Small intestine (tissue), 7 donors: ENCODE measurements around the gene SIVA1. TPM values are rescaled to one million over a fixed set of nuclear protein-coding genes. Genes with fewer than 3 reads are reported as not detected.

Source experiments
- DNase-seq, 2 donors: peaks; one replicate each; pipeline versions ENCODE4 v3.0.0 to v3.0.0-alpha.2; 2013
- FAIRE-seq: peaks from 2 replicates; lab custom pipeline; 2012; peaks lifted over from hg19 to GRCh38; lab: Jason Lieb, UNC
- H3K27ac ChIP-seq, 3 donors: one replicate each; pipeline ENCODE4 v1.5.1; 2013; ENCODE audit warnings: low read length in 2 of 3, mild to moderate bottlenecking in 2 of 3, control low read depth in 1 of 3, inconsistent platforms in 1 of 3, low read depth in 1 of 3, moderate library complexity in 1 of 3
- H3K27me3 ChIP-seq, 3 donors: one replicate each; pipeline ENCODE4 v1.6.1; 2013; ENCODE audit warnings: low read length in 3 of 3, inconsistent platforms in 1 of 3; ENCODE audit not compliant: control insufficient read depth in 3 of 3, insufficient read depth in 3 of 3
- H3K36me3 ChIP-seq, 3 donors: one replicate each; pipeline ENCODE4 v1.6.1; 2013; ENCODE audit warnings: low read length in 3 of 3, inconsistent platforms in 1 of 3, low read depth in 1 of 3, mild to moderate bottlenecking in 1 of 3, moderate library complexity in 1 of 3; ENCODE audit not compliant: control insufficient read depth in 3 of 3, insufficient read depth in 2 of 3
- H3K4me1 ChIP-seq, 3 donors: one replicate each; pipeline ENCODE4 v1.6.1; 2013; ENCODE audit warnings: low read length in 2 of 3, inconsistent platforms in 1 of 3, low read depth in 1 of 3, mild to moderate bottlenecking in 1 of 3, moderate library complexity in 1 of 3; ENCODE audit not compliant: control insufficient read depth in 3 of 3, insufficient read depth in 2 of 3
- H3K4me3 ChIP-seq, 3 donors: one replicate each; pipeline ENCODE4 v1.5.1; 2013; ENCODE audit warnings: low read length in 3 of 3, control low read depth in 1 of 3, inconsistent platforms in 1 of 3, low read depth in 1 of 3, mild to moderate bottlenecking in 1 of 3, moderate library complexity in 1 of 3
- H3K9me3 ChIP-seq, 2 donors: one replicate each; pipeline ENCODE4 v1.6.1; 2013; ENCODE audit warnings: low read depth in 1 of 2, low read length in 1 of 2; ENCODE audit not compliant: control insufficient read depth in 2 of 2, insufficient read depth in 1 of 2
- WGBS, 3 donors: extraction: QIAGEN DNeasy Blood & Tissue Kit; methylation state at CpG; one replicate each; pipeline ENCODE4 v1.1.7; 2013; 5-methylcytosine and 5-hydroxymethylcytosine counted together
- polyA plus RNA-seq, 4 donors: library from polyadenylated mRNA; stranded (reverse) in 3 of 4; unstranded in 1 of 4; fragments of 200-250 nt in 3 of 4; fragments of 120-200 nt in 1 of 4; gene quantifications; one replicate each; pipeline versions ENCODE4 v1.2.1 to v1.2.3, GENCODE V29; 2013
- donor health status: healthy with polysubstance abuse.
- donor health status: control.
- donor health status: control.
- donor health status: Bipolar disorder and iron deficiency.
- donor health status: healthy.

The SIVA1 gene
- polyA plus RNA-seq, 4 donors, result 91.9 to 269 (median 140) TPM

GRCh38 chr14:104766863-104767633 is 14.1 kb downstream of the SIVA1 start:
- DNase-seq (no peak), FAIRE-seq (no peak)
- 84 to 95% (median 89%) methylated on average over 15 of the region's 15 CpGs for WGBS, 3 donors
- Histone ChIP-seq H3K27me3 (no peaks in the 10 kb centered on the region), H3K4me3 (no peak overlapping the region), H3K4me1 (peaks cover 0 to 5% (median 0%) of the 10 kb centered on the region in 3 donors), H3K36me3 (peaks cover 0 to 42% (median 0%) of the 10 kb centered on the region in 3 donors), H3K9me3 (peaks cover 0 to 19% of the 10 kb centered on the region in 2 donors), H3K27ac (no peak overlapping the region)

- Histone ChIP-seq H3K27ac (no peak overlapping the region), H3K27me3 (no peaks in the 10 kb centered on the region), H3K9me3 (peaks cover 0 to 20% of the 10 kb centered on the region in 2 donors), H3K4me1 (peaks cover 0 to 5% (median 0%) of the 10 kb centered on the region in 3 donors), H3K36me3 (peaks cover 0 to 45% (median 0%) of the 10 kb centered on the region in 3 donors), H3K4me3 (no peak overlapping the region)
- FAIRE-seq, result no peak
- no peak for DNase-seq
- 81 to 85% (median 84%) methylated on average over 5 of the region's 5 CpGs for WGBS, 3 donors
Measured at GRCh38 chr14:104767634-104767918, 14.6 kb downstream of the SIVA1 start.

GRCh38 chr14:104768437-104769323 is 15.7 kb downstream of the SIVA1 start:
- H3K27me3 ChIP-seq, result no peaks in the 10 kb centered on the region
- no peak overlapping the region for H3K4me3 ChIP-seq
- peaks cover 0 to 15% of the 10 kb centered on the region in 2 donors for H3K9me3 ChIP-seq
- 14 to 26% (median 15%) methylated on average over 19 to 25 of the region's 25 CpGs for WGBS, 3 donors
- H3K27ac ChIP-seq, result no peak overlapping the region
- no peak for FAIRE-seq
- DNase-seq, result peak; percentile 78 to 91
- peaks cover 0 to 5% (median 0%) of the 10 kb centered on the region in 3 donors for H3K4me1 ChIP-seq
- peaks cover 0 to 54% (median 0%) of the 10 kb centered on the region in 3 donors for H3K36me3 ChIP-seq

- H3K4me1 ChIP-seq, result peaks cover 0 to 5% (median 0%) of the 10 kb centered on the region in 3 donors
- peaks cover 0 to 15% of the 10 kb centered on the region in 2 donors for H3K9me3 ChIP-seq
- WGBS, 3 donors, result 81 to 84% (median 82%) methylated on average over 18 of the region's 18 CpGs
- H3K36me3 ChIP-seq, result peaks cover 0 to 60% (median 0%) of the 10 kb centered on the region in 3 donors
- DNase-seq (no peak), FAIRE-seq (no peak)
- no peak overlapping the region for H3K4me3 ChIP-seq
- no peak overlapping the region for H3K27ac ChIP-seq
- H3K27me3 ChIP-seq, result no peaks in the 10 kb centered on the region
Measured at GRCh38 chr14:104769324-104770071, 16.6 kb downstream of the SIVA1 start.

GRCh38 chr14:104770072-104770579 is 17.2 kb downstream of the SIVA1 start:
- no peak overlapping the region for H3K27ac ChIP-seq
- no peaks in the 10 kb centered on the region for H3K27me3 ChIP-seq
- H3K36me3 ChIP-seq, result peaks cover 0 to 67% (median 3%) of the 10 kb centered on the region in 3 donors
- H3K4me3 ChIP-seq, result no peak overlapping the region
- 85 to 89% (median 87%) methylated on average over 24 of the region's 24 CpGs for WGBS, 3 donors
- H3K9me3 ChIP-seq, result peaks cover 0 to 15% of the 10 kb centered on the region in 2 donors
- DNase-seq (no peak), FAIRE-seq (no peak)
- H3K4me1 ChIP-seq, result peaks cover 0 to 5% (median 0%) of the 10 kb centered on the region in 3 donors

GRCh38 chr14:104770851-104771272 is 17.9 kb downstream of the SIVA1 start:
- no peak overlapping the region for H3K27ac ChIP-seq
- FAIRE-seq (no peak), DNase-seq (no peak)
- H3K27me3 ChIP-seq, result no peaks in the 10 kb centered on the region
- peaks cover 0 to 15% of the 10 kb centered on the region in 2 donors for H3K9me3 ChIP-seq
- no peak overlapping the region for H3K4me3 ChIP-seq
- 90 to 100% (median 92%) methylated on average over 5 of the region's 5 CpGs for WGBS, 3 donors
- peaks cover 0 to 74% (median 3%) of the 10 kb centered on the region in 3 donors for H3K36me3 ChIP-seq
- peaks cover 0 to 5% (median 0%) of the 10 kb centered on the region in 3 donors for H3K4me1 ChIP-seq

- Histone ChIP-seq H3K9me3 (peaks cover 0 to 15% of the 10 kb centered on the region in 2 donors), H3K4me3 (no peak overlapping the region), H3K36me3 (peaks cover 0 to 79% (median 3%) of the 10 kb centered on the region in 3 donors), H3K27me3 (no peaks in the 10 kb centered on the region), H3K4me1 (peaks cover 0 to 5% (median 0%) of the 10 kb centered on the region in 3 donors), H3K27ac (no peak overlapping the region)
- no peak for DNase-seq
- FAIRE-seq, result no peak
- WGBS, 3 donors, result 87 to 100% (median 98%) methylated on average over 4 of the region's 4 CpGs
Measured at GRCh38 chr14:104771374-104771773, 18.4 kb downstream of the SIVA1 start.
